HEK293 (cell line): ENCODE data around the gene VPREB1.
"Not testable (repeated sequence)": the region's sequence is repeated elsewhere in the genome, so short reads cannot be mapped to it uniquely, and the experiment has no call there.

Source experiments
- CTCF ChIP-seq: fragments of 450-650 bp; formaldehyde crosslinking; IDR thresholded peaks from 2 replicates; pipeline ENCODE4 v1.5.1; 2016; ENCODE audit warnings: missing biosample characterization, missing genetic modification characterization
- SETDB1 ChIP-seq: IDR thresholded peaks from one replicate; pipeline ENCODE4 v1.6.1; 2017; ENCODE audit warnings: mild to moderate bottlenecking, low read length, moderate library complexity, mixed read lengths; ENCODE audit not compliant: insufficient read length
- ZNF324 ChIP-seq: fragments of 450-650 bp; formaldehyde crosslinking; IDR thresholded peaks from 2 replicates; pipeline ENCODE4 v1.5.1; 2016; ENCODE audit warnings: missing biosample characterization, missing genetic modification characterization
- ZNF521 ChIP-seq: fragments of 450-650 bp; formaldehyde crosslinking; IDR thresholded peaks from 2 replicates; pipeline ENCODE4 v1.5.1; 2017; ENCODE audit warnings: missing biosample characterization, mild to moderate bottlenecking, missing genetic modification characterization
- ZNF571 ChIP-seq: fragments of 450-650 bp; formaldehyde crosslinking; IDR thresholded peaks from 2 replicates; pipeline ENCODE4 v1.5.0; 2017; ENCODE audit warnings: missing biosample characterization, missing genetic modification characterization

GRCh38 chr22:22286390-22287105 is 42.0 kb downstream of the VPREB1 start:
- TF ChIP-seq CTCF (tag by site-specific recombination); ZNF324 (tag by site-specific recombination); SETDB1; ZNF521; ZNF571 (tag by site-specific recombination): not testable (repeated sequence)
